Measurements from ENCODE around the gene SORL1-AS1.

DNA sequence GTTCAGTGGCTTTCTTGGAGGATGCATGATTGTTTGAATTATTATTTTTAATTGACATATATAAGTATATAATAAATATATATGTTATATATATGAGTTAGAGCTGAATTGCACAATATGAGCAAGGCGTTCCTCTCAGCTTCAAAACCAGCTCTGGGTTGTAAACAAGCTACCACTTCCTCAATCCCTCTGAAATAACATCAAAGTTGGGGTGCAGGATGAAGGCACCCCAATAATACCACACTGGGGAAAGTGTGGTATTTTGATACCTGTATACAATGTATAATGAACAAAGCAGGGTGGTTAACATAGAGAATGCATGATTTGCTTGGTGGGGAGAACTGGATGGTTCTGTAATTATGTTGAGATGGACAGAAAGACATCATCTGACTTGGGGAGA, 2.4 kb downstream of the SORL1-AS1 start:
- TF ChIP-seq, protein P1, sequence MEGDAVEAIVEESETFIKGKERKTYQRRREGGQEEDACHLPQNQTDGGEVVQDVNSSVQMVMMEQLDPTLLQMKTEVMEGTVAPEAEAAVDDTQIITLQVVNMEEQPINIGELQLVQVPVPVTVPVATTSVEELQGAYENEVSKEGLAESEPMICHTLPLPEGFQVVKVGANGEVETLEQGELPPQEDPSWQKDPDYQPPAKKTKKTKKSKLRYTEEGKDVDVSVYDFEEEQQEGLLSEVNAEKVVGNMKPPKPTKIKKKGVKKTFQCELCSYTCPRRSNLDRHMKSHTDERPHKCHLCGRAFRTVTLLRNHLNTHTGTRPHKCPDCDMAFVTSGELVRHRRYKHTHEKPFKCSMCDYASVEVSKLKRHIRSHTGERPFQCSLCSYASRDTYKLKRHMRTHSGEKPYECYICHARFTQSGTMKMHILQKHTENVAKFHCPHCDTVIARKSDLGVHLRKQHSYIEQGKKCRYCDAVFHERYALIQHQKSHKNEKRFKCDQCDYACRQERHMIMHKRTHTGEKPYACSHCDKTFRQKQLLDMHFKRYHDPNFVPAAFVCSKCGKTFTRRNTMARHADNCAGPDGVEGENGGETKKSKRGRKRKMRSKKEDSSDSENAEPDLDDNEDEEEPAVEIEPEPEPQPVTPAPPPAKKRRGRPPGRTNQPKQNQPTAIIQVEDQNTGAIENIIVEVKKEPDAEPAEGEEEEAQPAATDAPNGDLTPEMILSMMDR (conservative IDR thresholded peaks at IDR 0.05) = no peak
- TF ChIP-seq EZH2 (IDR thresholded peaks at IDR 0.05; ENCODE audit: low read depth) = no peak
